T-helper 2 cell treated with Interferon-gamma antibody and Interleukin-4, amounts not matched to agents 5 μg/mL and 100 μg/mL, for 36 hours (primary cell): Measurements from ENCODE around the gene SLC2A1.

ENCODE experiments used
- DNase-seq: peaks from one replicate; pipeline ENCODE4 v3.0.0; 2021; ENCODE audit warnings: low spot score
- H3K27ac Mint-ChIP-seq: one replicate; pipeline ENCODE4 v1.8.0; 2021; ENCODE audit warnings: mild to moderate bottlenecking, mixed read lengths
- H3K27me3 Mint-ChIP-seq: one replicate; pipeline ENCODE4 v1.8.0; 2021; ENCODE audit warnings: low read depth, mixed read lengths
- H3K36me3 Mint-ChIP-seq: one replicate; pipeline ENCODE4 v1.8.0; 2021; ENCODE audit warnings: low read depth, mixed read lengths
- H3K4me1 Mint-ChIP-seq: one replicate; pipeline ENCODE4 v1.8.0; 2021; ENCODE audit warnings: low read depth, mixed read lengths
- H3K4me3 Mint-ChIP-seq: one replicate; pipeline ENCODE4 v1.8.0; 2022; ENCODE audit warnings: mild to moderate bottlenecking, moderate library complexity, mixed read lengths
- H3K9me3 Mint-ChIP-seq: one replicate; pipeline ENCODE4 v1.8.0; 2021; ENCODE audit warnings: mixed read lengths

The SLC2A1 gene

GRCh38 chr1:42958488-42959319 lies at the start of gene SLC2A1:
Gene SLC2A1, minus strand, starts transcription at chr1:42958868. Its CDS starts 217 bp downstream, at chr1:42958651.
- Mint-ChIP-seq H3K27ac (peak within 1 kb of the TSS; percentile 99), H3K9me3 (no peaks in the 10 kb centered on the region), H3K4me3 (peak within 1 kb of the TSS; percentile 95), H3K4me1 (peaks cover 45% of the 10 kb centered on the region), H3K36me3 (peaks cover 35% of the 10 kb centered on the region), H3K27me3 (peaks cover 5% of the 10 kb centered on the region)
- DNase-seq, result peak; percentile 95

DNA sequence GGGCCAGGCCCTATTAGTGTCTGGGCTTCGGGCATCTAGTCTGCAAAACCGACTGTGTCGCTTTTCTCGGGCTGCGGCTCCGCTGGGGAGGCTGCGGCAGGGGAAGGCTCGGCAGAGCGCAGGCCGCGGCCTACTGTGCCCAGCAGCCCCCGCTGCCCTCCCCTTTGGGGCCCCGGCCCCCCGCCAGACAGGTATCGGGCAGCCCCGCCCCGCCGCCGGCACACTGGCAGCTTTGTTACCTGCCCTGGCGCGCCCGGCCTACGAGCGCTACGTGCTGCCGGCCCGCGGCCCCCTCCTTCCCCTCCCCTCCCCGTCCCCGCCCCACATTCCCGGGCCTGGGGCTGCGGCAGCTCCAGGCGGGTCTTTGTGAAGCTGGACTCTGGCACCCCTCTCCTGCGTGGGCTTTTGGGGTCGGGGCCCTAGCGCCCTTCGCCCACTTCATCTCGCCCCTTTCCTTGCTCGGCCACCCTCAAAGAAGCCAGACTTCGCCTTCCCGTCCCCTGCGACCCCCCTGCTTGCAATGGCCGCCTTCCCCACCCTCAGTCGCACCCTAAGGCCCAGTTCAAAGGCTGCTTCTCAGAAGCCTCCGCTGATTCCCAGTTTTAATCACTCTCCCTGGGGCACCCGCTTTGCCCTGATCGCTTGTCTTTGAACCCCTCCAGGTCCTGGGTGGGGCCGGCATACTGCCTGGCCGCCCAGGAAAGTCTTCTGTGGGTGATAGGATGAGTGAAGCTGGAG lies 48.9 kb upstream of the SLC2A1 start:
- no peak overlapping the region for H3K27ac Mint-ChIP-seq
- H3K9me3 Mint-ChIP-seq, result no peaks in the 10 kb centered on the region
- H3K4me1 Mint-ChIP-seq, result no peaks in the 10 kb centered on the region
- H3K27me3 Mint-ChIP-seq, result peaks cover 17% of the 10 kb centered on the region
- no peaks in the 10 kb centered on the region for H3K36me3 Mint-ChIP-seq
- no peak for DNase-seq
- H3K4me3 Mint-ChIP-seq, result no peak overlapping the region

- Mint-ChIP-seq H3K4me1 (peaks cover 2% of the 10 kb centered on the region), H3K27me3 (peaks cover 12% of the 10 kb centered on the region), H3K4me3 (no peak overlapping the region), H3K27ac (no peak overlapping the region), H3K36me3 (no peaks in the 10 kb centered on the region), H3K9me3 (no peaks in the 10 kb centered on the region)
- no peak for DNase-seq
Measured at GRCh38 chr1:43005460-43006361, 47.0 kb upstream of the SLC2A1 start.

- H3K36me3 Mint-ChIP-seq, result no peaks in the 10 kb centered on the region
- no peak for DNase-seq
Measured at GRCh38 chr1:43004587-43005459, 46.2 kb upstream of the SLC2A1 start.

GRCh38 chr1:43002766-43003165 lies 44.1 kb upstream of the SLC2A1 start:
- Mint-ChIP-seq H3K9me3 (no peaks in the 10 kb centered on the region), H3K4me3 (no peak overlapping the region), H3K27ac (no peak overlapping the region), H3K36me3 (no peaks in the 10 kb centered on the region), H3K27me3 (peaks cover 8% of the 10 kb centered on the region), H3K4me1 (peaks cover 2% of the 10 kb centered on the region)
- no peak for DNase-seq

More at GRCh38 chr1:43004587-43005459, 46.2 kb upstream of the SLC2A1 start:
- H3K27me3 Mint-ChIP-seq, result peaks cover 8% of the 10 kb centered on the region
- H3K4me1 Mint-ChIP-seq, result peaks cover 2% of the 10 kb centered on the region
- no peak overlapping the region for H3K27ac Mint-ChIP-seq
- no peak overlapping the region for H3K4me3 Mint-ChIP-seq
- H3K9me3 Mint-ChIP-seq, result no peaks in the 10 kb centered on the region

GRCh38 chr1:43002116-43002515 lies 43.4 kb upstream of the SLC2A1 start:
- H3K4me3 Mint-ChIP-seq, result no peak overlapping the region

DNA sequence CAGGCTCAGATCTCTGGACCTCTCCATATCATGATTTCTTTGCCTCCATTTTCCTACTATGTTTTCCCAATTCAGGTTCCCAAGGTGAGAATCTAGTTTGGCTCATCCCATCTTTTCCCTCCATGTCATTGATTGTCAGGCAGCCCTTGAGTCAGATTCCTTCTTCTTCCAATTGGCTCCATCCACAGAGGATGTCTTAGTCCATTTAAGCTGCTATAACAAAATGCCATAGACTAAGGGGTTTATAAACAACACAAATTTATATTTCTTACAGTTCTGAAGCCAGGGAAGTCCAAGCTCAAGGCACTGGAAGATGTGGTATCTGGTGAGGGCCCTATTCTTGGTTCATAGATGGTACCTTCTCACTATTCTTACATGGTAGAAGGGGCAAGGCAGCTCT lies 42.8 kb upstream of the SLC2A1 start:
- Mint-ChIP-seq H3K4me3 (no peak overlapping the region), H3K27ac (no peak overlapping the region), H3K27me3 (peaks cover 8% of the 10 kb centered on the region), H3K36me3 (no peaks in the 10 kb centered on the region), H3K9me3 (no peaks in the 10 kb centered on the region), H3K4me1 (peaks cover 2% of the 10 kb centered on the region)
- no peak for DNase-seq

More at GRCh38 chr1:43002116-43002515, 43.4 kb upstream of the SLC2A1 start:
- H3K4me1 Mint-ChIP-seq, result peaks cover 2% of the 10 kb centered on the region
- no peaks in the 10 kb centered on the region for H3K36me3 Mint-ChIP-seq
- no peak overlapping the region for H3K27ac Mint-ChIP-seq
- H3K27me3 Mint-ChIP-seq, result peaks cover 8% of the 10 kb centered on the region
- DNase-seq, result no peak
- H3K9me3 Mint-ChIP-seq, result no peaks in the 10 kb centered on the region

- H3K9me3 Mint-ChIP-seq, result no peaks in the 10 kb centered on the region
- peaks cover 8% of the 10 kb centered on the region for H3K27me3 Mint-ChIP-seq
- no peak overlapping the region for H3K27ac Mint-ChIP-seq
- no peaks in the 10 kb centered on the region for H3K36me3 Mint-ChIP-seq
- peaks cover 2% of the 10 kb centered on the region for H3K4me1 Mint-ChIP-seq
- H3K4me3 Mint-ChIP-seq, result no peak overlapping the region
- no peak for DNase-seq
Measured at GRCh38 chr1:43000271-43000670, 41.6 kb upstream of the SLC2A1 start.

DNA sequence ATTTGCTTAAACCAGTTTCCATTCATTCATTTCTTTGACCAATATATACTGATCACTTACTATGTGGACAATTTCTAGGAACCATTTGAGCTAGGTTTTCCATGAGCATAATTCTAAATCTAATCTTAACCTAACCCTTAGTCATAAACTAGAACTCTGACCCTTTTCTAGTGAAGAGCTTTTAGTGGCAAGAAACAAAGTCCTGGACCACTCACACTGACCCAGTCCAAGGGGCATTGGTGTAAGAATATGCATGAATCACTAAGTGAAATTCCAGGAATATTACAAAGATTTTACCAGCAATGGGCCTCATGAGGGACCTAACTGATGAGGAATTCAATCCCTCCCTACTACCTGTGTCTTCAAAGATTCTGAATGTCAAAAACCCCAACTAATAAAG lies 40.6 kb upstream of the SLC2A1 start:
- Mint-ChIP-seq H3K4me3 (no peak overlapping the region), H3K27ac (no peak overlapping the region), H3K4me1 (peaks cover 2% of the 10 kb centered on the region), H3K36me3 (no peaks in the 10 kb centered on the region), H3K27me3 (peaks cover 5% of the 10 kb centered on the region), H3K9me3 (no peaks in the 10 kb centered on the region)
- no peak for DNase-seq

- no peak overlapping the region for H3K27ac Mint-ChIP-seq
- H3K27me3 Mint-ChIP-seq, result peaks cover 5% of the 10 kb centered on the region
- H3K9me3 Mint-ChIP-seq, result no peaks in the 10 kb centered on the region
- no peaks in the 10 kb centered on the region for H3K36me3 Mint-ChIP-seq
- H3K4me3 Mint-ChIP-seq, result no peak overlapping the region
- no peak for DNase-seq
- peaks cover 2% of the 10 kb centered on the region for H3K4me1 Mint-ChIP-seq
Measured at GRCh38 chr1:42998386-42998785, 39.7 kb upstream of the SLC2A1 start.

- no peaks in the 10 kb centered on the region for H3K4me1 Mint-ChIP-seq
- no peaks in the 10 kb centered on the region for H3K9me3 Mint-ChIP-seq
- H3K27ac Mint-ChIP-seq, result no peak overlapping the region
Measured at GRCh38 chr1:42996384-42996970, 37.8 kb upstream of the SLC2A1 start.

GRCh38 chr1:42993502-42994136 lies 35.0 kb upstream of the SLC2A1 start:
- no peaks in the 10 kb centered on the region for H3K27me3 Mint-ChIP-seq
- no peaks in the 10 kb centered on the region for H3K36me3 Mint-ChIP-seq
- no peaks in the 10 kb centered on the region for H3K4me1 Mint-ChIP-seq
- H3K4me3 Mint-ChIP-seq, result no peak overlapping the region
- H3K9me3 Mint-ChIP-seq, result peaks cover 3% of the 10 kb centered on the region
- H3K27ac Mint-ChIP-seq, result no peak overlapping the region
- no peak for DNase-seq

More at GRCh38 chr1:42996384-42996970, 37.8 kb upstream of the SLC2A1 start:
- peaks cover 5% of the 10 kb centered on the region for H3K27me3 Mint-ChIP-seq
- no peaks in the 10 kb centered on the region for H3K36me3 Mint-ChIP-seq
- no peak overlapping the region for H3K4me3 Mint-ChIP-seq
- DNase-seq, result no peak
